Measurements from ENCODE around the gene CKAP2L. TPM values are rescaled to one million over a fixed set of nuclear protein-coding genes. Genes with fewer than 3 reads are reported as not detected.

CKAP2L gene
- total RNA-seq, 1 experiment from 2014 or later = 23.3 TPM

GRCh38 chr2:112691881-112692281, 72.5 kb downstream of the CKAP2L start:
- Histone ChIP-seq H3K23me2 (ENCODE audit: insufficient read length, low read depth, low read length, poor library complexity, severe bottlenecking) (no peaks in the 10 kb centered on the region), H2BK120ac (ENCODE audit: low read depth, low read length, poor library complexity, severe bottlenecking) (no peak overlapping the region), H2AFZ (ENCODE audit: low read length) (no peak overlapping the region), H2BK15ac (ENCODE audit: low read depth, low read length) (no peak overlapping the region), H3K18ac (ENCODE audit: insufficient read length, low read depth, low read length) (no peak overlapping the region), H4K5ac (ENCODE audit: insufficient read length, low read depth, low read length) (no peak overlapping the region), H2BK20ac (ENCODE audit: low read depth, low read length, poor library complexity, severe bottlenecking) (no peak overlapping the region), H3K9me3 (ENCODE audit: control insufficient read depth, low read depth, low read length) (no peaks in the 10 kb centered on the region), H3K9ac (ENCODE audit: extremely low read depth, insufficient read length, low read length) (no peak overlapping the region), H3K4me2 (ENCODE audit: insufficient read depth, insufficient read length, low read length) (no peak overlapping the region), H3K4me1 (ENCODE audit: insufficient read depth, low read length) (peaks cover 2% of the 10 kb centered on the region; the same call in 1 of the 2 replicates), H2BK12ac (ENCODE audit: insufficient read length, low read depth, low read length) (no peak overlapping the region), H3K23ac (ENCODE audit: insufficient read length, low read depth, low read length) (no peak overlapping the region), H3K56ac (ENCODE audit: insufficient read length, low read depth, low read length) (no peak overlapping the region), H3K27me3 (ENCODE audit: insufficient read depth, low read length) (no peaks in the 10 kb centered on the region), H3K79me2 (ENCODE audit: insufficient read depth, low read length) (no peaks in the 10 kb centered on the region), H4K20me1 (ENCODE audit: control insufficient read depth, insufficient read depth, insufficient read length) (no peaks in the 10 kb centered on the region), H3T11ph (ENCODE audit: low read length) (no peak overlapping the region), H4K8ac (replicated peaks; ENCODE audit: insufficient read length, low read depth, low read length) (no peak overlapping the region), H2AK5ac (ENCODE audit: insufficient read length, low read length) (no peak overlapping the region), H3K4ac (ENCODE audit: low read depth, low read length) (no peak overlapping the region), H3K27ac (ENCODE audit: insufficient read length, low read depth, low read length) (no peak overlapping the region), H3K14ac (ENCODE audit: insufficient read depth, low read length) (no peak overlapping the region), H4K91ac (ENCODE audit: insufficient read length, low read depth, low read length) (no peak overlapping the region), H2BK5ac (ENCODE audit: insufficient read length, low read length) (no peak overlapping the region), H3K79me1 (ENCODE audit: insufficient read depth, low read depth, low read length, poor library complexity, severe bottlenecking) (no peaks in the 10 kb centered on the region)
- Mint-ChIP-seq H3K36me3 (ENCODE audit: insufficient read depth in 1 of 3, low read depth in 3 of 3) (no peaks in the 10 kb centered on the region), H3K4me3 (no peak overlapping the region), H3K9me3 (no peaks in the 10 kb centered on the region), H3K27ac (no peak overlapping the region), H3K27me3 (ENCODE audit: low read depth) (no peaks in the 10 kb centered on the region; the same call in 1 of the 2 replicates), H3K4me1 (peaks cover 8% of the 10 kb centered on the region in 2 experiments)
- TF ChIP-seq CTCF (conservative IDR thresholded peaks at IDR 0.05) = no peak
- WGBS (ENCODE audit: extremely low coverage, insufficient read length, low lambda C conversion rate) = no CpG with 5 or more reads among the region's 4 CpGs
- no peak for DNase-seq
